ENCODE measurements around the gene ATP5F1E.

DNA sequence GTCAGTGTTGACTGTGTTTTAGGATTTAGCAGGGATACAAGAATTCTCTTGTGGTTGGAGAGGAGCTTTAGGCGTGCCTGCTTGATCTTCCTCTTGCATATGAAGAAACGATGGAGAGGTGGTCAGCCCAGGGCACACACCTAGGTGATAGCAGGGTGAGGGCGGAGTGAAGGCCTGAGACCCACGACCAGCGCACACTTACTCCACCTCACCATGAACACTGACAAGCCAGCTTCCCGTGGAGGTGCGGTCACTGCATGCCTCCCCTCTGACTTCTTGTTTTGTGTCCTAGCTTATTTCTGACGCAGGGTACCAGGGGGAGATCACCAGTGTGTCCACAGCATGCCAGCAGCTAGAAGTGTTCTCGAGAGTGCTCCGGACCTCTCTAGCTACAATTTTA is 42.9 kb downstream of the ATP5F1E start:
- no peak for TF ChIP-seq FOXA1 (IDR thresholded peaks at IDR 0.05)
- no peak for TF ChIP-seq ELF4 (IDR thresholded peaks at IDR 0.05)
- no peak for TF ChIP-seq FOXK2 (IDR thresholded peaks at IDR 0.05)
- TF ChIP-seq ZNF384 (IDR thresholded peaks at IDR 0.05): no peak
- TF ChIP-seq HDGF (IDR thresholded peaks at IDR 0.05; ENCODE audit: borderline replicate concordance): no peak
- no peak for TF ChIP-seq BHLHE40 (IDR thresholded peaks at IDR 0.05; ENCODE audit: borderline replicate concordance)

All from HEK293T (cell line).